Panc1 (cell line): ENCODE data around the gene SLC19A1. TPM values are rescaled to one million over a fixed set of nuclear protein-coding genes. Genes with fewer than 3 reads are reported as not detected.

Source experiments
- ATAC-seq: fragments of 200-7000 bp; cut with Tn5 transposase; 2 replicates; pipeline ENCODE4 v1.9.1; 2020; ENCODE audit warnings: mild to moderate bottlenecking, moderate library complexity
- BruUV-seq: library from RNA; stranded (reverse); fragments of 400-500 nt; replicated peaks from 2 replicates; lab custom pipeline; 2021; lab: Mats Ljungman, UMichigan
- CTCF ChIA-PET: fragments of 300-600 bp; sonication (Branson Sonifier 250); formaldehyde crosslinking; loops from one replicate; lab custom pipeline; 2022; ENCODE audit warnings: antibody characterized with exemption; lab: Charles Lee
- POLR2A ChIA-PET: fragments of 300-600 bp; sonication (Branson Sonifier 250); formaldehyde crosslinking; loops from one replicate; lab custom pipeline; 2022; ENCODE audit warnings: antibody characterized with exemption; lab: Charles Lee
- DNase-seq: peaks from one replicate; pipeline ENCODE4 v3.0.0-alpha.2; 2010; ENCODE audit warnings: low read depth, low spot score
- H3K27ac ChIP-seq: 2 replicates; pipeline ENCODE4 v1.5.1; 2011; ENCODE audit warnings: mild to moderate bottlenecking, low read length, inconsistent platforms
- H3K27me3 ChIP-seq: fragments of 200-500 bp; sonication (Bioruptor generic); 2 replicates; pipeline ENCODE4 v1.6.0; 2014; ENCODE audit warnings: low read length, inconsistent platforms; ENCODE audit not compliant: control insufficient read depth, insufficient read depth
- H3K36me3 ChIP-seq: fragments of 200-500 bp; sonication (Bioruptor generic); 2 replicates; pipeline ENCODE4 v1.5.1; 2014; ENCODE audit warnings: inconsistent platforms, mild to moderate bottlenecking, low read length, moderate library complexity; ENCODE audit not compliant: control insufficient read depth, insufficient read depth
- H3K4me1 ChIP-seq: 2 replicates; pipeline ENCODE4 v1.5.1; 2011; ENCODE audit warnings: inconsistent platforms, mild to moderate bottlenecking, low read length, moderate library complexity; ENCODE audit not compliant: control insufficient read depth, insufficient read depth
- H3K4me3 ChIP-seq, 2 experiments: 2 replicates each; pipeline ENCODE4 v1.5.1; 2011 to 2012; ENCODE audit warnings: low read depth in 2 of 2, low read length in 2 of 2, mild to moderate bottlenecking in 2 of 2, inconsistent platforms in 1 of 2, moderate library complexity in 1 of 2
- H3K9me3 ChIP-seq: fragments of 200-500 bp; sonication (Bioruptor generic); 2 replicates; pipeline ENCODE4 v1.5.1; 2014; ENCODE audit warnings: low read depth, mild to moderate bottlenecking, inconsistent platforms, low read length, moderate library complexity; ENCODE audit not compliant: control insufficient read depth, insufficient read depth
- POLR2AphosphoS5 ChIP-seq: IDR thresholded peaks from 2 replicates; pipeline ENCODE4 v1.6.1; 2012; ENCODE audit warnings: mild to moderate bottlenecking, low read depth, low read length, moderate library complexity
- SIN3A ChIP-seq: IDR thresholded peaks from 2 replicates; pipeline ENCODE4 v1.6.1; 2012; ENCODE audit warnings: low read depth, mild to moderate bottlenecking, low read length, moderate library complexity, borderline replicate concordance; ENCODE audit not compliant: insufficient read depth
- TCF7L2 ChIP-seq: IDR thresholded peaks from 2 replicates; pipeline ENCODE4 v1.6.1; 2011; ENCODE audit warnings: mild to moderate bottlenecking, low read depth, low read length, inconsistent platforms
- in situ Hi-C: cut with HindIII; loops from 2 replicates; pipeline ENCODE4 v1.10.0; 2016; ENCODE audit warnings: low sequenced_read_pairs, low pct_unique_long_range_greater_than_20kb
- intact Hi-C: fragments of 100-400 bp; cut with micrococcal nuclease; formaldehyde crosslinking; loops from one replicate; pipeline ENCODE4 v1.10.0; 2022; ENCODE audit not compliant: unreplicated experiment
- total RNA-seq: library from RNA; stranded (reverse); gene quantifications from one replicate; pipeline ENCODE4 v1.2.1, GENCODE V29; 2021; ENCODE audit not compliant: unreplicated experiment
- TF ChIP-seq, protein P1 (sequence below): fragments of 450-650 bp; IDR thresholded peaks from 2 replicates; pipeline ENCODE4 v1.5.1; 2017; ENCODE audit warnings: mild to moderate bottlenecking
- TF ChIP-seq, protein P2 (sequence below), 2 experiments: IDR thresholded peaks; 2 replicates each; pipeline ENCODE4 v1.6.1; 2011 to 2012; ENCODE audit warnings: low read depth in 2 of 2, control low read depth in 1 of 2, low read length in 1 of 2, mild to moderate bottlenecking in 1 of 2, moderate library complexity in 1 of 2; ENCODE audit not compliant: insufficient read depth in 1 of 2

SLC19A1 gene
- total RNA-seq, 1 experiment from 2014 or later: 24.5 TPM

DNA sequence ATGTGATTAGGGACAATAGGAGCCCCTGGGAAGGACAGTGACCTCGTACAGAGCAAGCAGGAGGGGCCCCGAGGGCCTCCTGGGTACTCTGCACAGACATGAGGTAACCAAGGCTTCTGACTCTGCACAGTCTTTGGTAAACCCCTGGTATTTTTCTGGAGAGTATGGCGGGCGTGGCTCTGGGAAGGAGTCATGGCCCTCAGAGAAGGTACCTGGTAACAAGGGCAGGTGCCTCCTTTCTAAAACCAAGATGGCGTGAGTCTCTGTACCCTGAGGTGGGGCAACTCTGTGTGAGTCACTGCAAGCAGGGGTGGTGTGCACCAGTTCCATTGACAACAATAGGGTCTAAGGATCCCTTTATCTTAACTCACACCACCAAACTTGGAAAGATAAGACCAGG, 39.9 kb upstream of the SLC19A1 start:
- Histone ChIP-seq H3K9me3 (peaks cover 6% of the 10 kb centered on the region; the same call in 1 of the 2 replicates), H3K36me3 (no peaks in the 10 kb centered on the region), H3K4me3 (no peak overlapping the region), H3K27me3 (no peaks in the 10 kb centered on the region), H3K27ac (no peak overlapping the region), H3K4me1 (no peaks in the 10 kb centered on the region)
- ATAC-seq (no peak), DNase-seq (no peak)
- in situ Hi-C loops (no loop called here), intact Hi-C loops (no loop called here)
- POLR2A ChIA-PET: no interaction called here
- CTCF ChIA-PET: interaction anchor here (0.6 kb wide), 1 partner anchor 327 kb away, joined by 7 read pairs; no protein-coding TSS in a partner anchor
- TF ChIP-seq, protein P1, sequence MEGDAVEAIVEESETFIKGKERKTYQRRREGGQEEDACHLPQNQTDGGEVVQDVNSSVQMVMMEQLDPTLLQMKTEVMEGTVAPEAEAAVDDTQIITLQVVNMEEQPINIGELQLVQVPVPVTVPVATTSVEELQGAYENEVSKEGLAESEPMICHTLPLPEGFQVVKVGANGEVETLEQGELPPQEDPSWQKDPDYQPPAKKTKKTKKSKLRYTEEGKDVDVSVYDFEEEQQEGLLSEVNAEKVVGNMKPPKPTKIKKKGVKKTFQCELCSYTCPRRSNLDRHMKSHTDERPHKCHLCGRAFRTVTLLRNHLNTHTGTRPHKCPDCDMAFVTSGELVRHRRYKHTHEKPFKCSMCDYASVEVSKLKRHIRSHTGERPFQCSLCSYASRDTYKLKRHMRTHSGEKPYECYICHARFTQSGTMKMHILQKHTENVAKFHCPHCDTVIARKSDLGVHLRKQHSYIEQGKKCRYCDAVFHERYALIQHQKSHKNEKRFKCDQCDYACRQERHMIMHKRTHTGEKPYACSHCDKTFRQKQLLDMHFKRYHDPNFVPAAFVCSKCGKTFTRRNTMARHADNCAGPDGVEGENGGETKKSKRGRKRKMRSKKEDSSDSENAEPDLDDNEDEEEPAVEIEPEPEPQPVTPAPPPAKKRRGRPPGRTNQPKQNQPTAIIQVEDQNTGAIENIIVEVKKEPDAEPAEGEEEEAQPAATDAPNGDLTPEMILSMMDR: no peak
- TF ChIP-seq, protein P2, sequence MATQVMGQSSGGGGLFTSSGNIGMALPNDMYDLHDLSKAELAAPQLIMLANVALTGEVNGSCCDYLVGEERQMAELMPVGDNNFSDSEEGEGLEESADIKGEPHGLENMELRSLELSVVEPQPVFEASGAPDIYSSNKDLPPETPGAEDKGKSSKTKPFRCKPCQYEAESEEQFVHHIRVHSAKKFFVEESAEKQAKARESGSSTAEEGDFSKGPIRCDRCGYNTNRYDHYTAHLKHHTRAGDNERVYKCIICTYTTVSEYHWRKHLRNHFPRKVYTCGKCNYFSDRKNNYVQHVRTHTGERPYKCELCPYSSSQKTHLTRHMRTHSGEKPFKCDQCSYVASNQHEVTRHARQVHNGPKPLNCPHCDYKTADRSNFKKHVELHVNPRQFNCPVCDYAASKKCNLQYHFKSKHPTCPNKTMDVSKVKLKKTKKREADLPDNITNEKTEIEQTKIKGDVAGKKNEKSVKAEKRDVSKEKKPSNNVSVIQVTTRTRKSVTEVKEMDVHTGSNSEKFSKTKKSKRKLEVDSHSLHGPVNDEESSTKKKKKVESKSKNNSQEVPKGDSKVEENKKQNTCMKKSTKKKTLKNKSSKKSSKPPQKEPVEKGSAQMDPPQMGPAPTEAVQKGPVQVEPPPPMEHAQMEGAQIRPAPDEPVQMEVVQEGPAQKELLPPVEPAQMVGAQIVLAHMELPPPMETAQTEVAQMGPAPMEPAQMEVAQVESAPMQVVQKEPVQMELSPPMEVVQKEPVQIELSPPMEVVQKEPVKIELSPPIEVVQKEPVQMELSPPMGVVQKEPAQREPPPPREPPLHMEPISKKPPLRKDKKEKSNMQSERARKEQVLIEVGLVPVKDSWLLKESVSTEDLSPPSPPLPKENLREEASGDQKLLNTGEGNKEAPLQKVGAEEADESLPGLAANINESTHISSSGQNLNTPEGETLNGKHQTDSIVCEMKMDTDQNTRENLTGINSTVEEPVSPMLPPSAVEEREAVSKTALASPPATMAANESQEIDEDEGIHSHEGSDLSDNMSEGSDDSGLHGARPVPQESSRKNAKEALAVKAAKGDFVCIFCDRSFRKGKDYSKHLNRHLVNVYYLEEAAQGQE (IDR thresholded peaks at IDR 0.05; ENCODE audit: insufficient read depth in 1 of 2, low read depth in 2 of 2, low read length in 1 of 2): no peak
- no TSS peak for BruUV-seq

DNA sequence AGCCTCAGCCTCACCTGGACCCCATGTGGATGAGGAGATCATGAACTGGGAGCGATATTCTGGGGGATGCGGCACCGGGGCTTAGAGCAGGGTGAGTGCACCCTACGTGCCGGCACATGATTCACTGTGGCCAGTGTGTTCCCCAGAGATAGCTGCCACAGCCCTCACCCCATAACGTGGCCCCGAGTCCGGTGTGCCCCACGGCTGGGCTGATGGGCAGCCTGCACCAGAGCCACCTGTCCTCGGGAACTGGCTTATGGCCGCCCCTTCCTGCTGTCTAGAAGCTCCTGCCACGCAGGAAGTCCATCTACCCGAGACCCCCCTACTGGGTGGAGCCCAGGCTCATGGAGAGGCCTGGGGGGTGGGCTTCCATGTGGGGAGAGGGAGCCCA, 39.1 kb upstream of the SLC19A1 start:
- no peak for DNase-seq
- H3K27me3 ChIP-seq: no peaks in the 10 kb centered on the region
- H3K36me3 ChIP-seq: no peaks in the 10 kb centered on the region
- in situ Hi-C loops (no loop called here), intact Hi-C loops (no loop called here)
- no peak overlapping the region for H3K4me3 ChIP-seq
- TF ChIP-seq, protein P1: no peak
- TF ChIP-seq TCF7L2 (no peak), SIN3A (no peak), POLR2AphosphoS5 (no peak)
- TF ChIP-seq, protein P2 (IDR thresholded peaks at IDR 0.05; ENCODE audit: insufficient read depth in 1 of 2, low read depth in 2 of 2, low read length in 1 of 2): no peak
- POLR2A ChIA-PET: no interaction called here
- BruUV-seq: no TSS peak
- peaks cover 5% of the 10 kb centered on the region; the same call in 1 of the 2 replicates for H3K9me3 ChIP-seq
- H3K27ac ChIP-seq: no peak overlapping the region
- CTCF ChIA-PET: no interaction called here
- no peak for ATAC-seq
- no peaks in the 10 kb centered on the region for H3K4me1 ChIP-seq
